CMK (cell line): ENCODE data around the gene PANX2.

Experiments used
- DNase-seq: peaks from one replicate; pipeline ENCODE4 v3.0.0-alpha.2; 2010; ENCODE audit warnings: low read depth

The PANX2 gene

DNA sequence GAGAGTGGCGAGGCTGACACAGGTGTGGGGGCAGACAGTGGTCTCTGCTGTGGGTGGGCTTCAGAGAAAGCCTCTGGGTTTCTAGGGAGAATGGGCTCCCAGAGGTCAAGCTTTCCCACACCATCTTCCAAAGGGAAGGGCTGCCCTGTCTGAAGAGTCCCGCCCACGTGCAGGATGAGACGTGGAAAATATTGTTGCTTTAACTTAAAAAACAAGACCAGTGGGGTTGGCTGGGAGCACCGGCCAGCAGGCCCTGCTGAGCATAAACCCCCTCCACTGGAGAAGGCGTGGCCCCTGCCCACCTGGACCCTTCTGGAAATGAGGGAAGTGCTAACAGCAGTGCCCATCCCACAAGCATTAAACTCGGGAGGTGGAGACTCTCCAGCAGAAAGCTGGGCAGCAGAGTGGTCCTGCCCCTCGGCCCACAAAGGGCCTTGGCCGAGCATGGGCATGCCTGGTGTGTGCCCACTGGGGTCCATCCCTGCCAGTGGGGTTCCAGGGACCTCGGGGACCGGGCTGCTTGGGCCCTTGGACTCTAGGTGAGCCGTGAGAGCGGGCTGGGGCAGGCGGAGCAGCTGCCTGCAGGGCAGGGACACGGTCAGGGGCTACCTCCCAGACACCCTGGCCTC, 45.6 kb downstream of the PANX2 start:
- no peak for DNase-seq

DNA sequence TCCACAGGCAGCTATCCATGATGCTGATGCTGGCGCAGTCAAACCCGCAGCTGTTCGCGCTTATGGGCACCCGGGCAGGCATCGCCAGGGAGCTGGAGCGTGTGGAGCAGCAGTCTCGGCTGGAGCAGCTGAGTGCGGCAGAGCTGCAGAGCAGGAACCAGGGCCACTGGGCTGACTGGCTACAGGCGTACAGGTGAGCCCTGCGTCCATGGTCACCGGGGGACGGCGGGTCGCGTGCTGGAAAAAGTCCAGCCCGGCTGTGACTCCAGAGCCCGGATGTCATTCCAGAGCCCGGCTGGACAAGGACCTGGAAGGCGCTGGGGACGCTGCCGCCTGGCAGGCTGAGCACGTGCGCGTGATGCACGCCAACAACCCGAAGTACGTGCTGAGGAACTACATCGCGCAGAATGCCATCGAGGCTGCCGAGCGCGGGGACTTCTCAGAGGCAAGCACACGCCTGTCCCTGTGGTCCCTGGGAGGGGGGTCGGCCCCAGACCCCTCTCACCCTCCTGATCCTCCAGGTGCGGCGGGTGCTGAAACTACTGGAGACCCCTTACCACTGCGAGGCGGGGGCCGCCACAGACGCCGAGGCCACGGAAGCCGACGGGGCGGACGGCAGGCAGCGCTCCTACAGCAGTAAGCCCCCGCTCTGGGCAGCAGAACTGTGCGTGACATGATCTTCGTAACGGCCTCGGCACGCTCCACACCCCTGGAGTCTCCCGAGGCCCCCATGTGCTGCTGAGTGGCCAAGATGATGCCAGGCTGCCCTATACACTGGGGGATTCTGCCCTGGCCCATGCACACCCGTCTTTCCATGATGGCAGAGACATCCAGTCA, 46.4 kb downstream of the PANX2 start:
- DNase-seq: no peak

DNA sequence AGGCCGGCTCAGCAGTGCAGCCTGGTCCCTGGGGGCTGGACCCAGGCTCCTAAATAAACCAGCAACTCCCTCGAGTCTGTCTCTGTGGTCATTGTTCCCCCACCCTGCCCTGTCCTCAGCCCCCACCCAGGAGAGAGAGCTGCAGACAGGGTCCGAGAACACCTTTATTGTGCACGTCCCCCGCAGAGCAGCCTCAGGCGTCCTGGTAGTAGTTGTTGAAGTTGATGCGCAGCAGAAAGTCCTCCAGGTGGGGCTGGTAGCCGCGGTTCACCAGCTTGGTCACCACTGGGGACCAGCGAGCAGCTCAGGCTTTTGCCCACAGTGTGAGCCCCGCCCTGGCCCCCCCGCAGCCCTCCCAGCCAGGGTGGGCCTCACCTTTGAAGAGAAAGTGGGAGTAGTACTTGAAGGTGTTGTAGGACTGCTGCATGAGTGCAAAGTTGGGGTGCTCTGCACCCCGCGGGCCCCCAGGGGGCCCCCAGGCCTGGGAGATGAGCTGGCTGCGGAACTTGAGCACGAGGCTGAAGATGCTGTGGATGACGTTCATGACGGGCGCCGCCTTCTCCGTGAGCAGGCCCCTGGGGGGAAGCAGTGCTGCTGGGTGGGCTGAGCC, 47.1 kb downstream of the PANX2 start:
- DNase-seq: no peak

DNA sequence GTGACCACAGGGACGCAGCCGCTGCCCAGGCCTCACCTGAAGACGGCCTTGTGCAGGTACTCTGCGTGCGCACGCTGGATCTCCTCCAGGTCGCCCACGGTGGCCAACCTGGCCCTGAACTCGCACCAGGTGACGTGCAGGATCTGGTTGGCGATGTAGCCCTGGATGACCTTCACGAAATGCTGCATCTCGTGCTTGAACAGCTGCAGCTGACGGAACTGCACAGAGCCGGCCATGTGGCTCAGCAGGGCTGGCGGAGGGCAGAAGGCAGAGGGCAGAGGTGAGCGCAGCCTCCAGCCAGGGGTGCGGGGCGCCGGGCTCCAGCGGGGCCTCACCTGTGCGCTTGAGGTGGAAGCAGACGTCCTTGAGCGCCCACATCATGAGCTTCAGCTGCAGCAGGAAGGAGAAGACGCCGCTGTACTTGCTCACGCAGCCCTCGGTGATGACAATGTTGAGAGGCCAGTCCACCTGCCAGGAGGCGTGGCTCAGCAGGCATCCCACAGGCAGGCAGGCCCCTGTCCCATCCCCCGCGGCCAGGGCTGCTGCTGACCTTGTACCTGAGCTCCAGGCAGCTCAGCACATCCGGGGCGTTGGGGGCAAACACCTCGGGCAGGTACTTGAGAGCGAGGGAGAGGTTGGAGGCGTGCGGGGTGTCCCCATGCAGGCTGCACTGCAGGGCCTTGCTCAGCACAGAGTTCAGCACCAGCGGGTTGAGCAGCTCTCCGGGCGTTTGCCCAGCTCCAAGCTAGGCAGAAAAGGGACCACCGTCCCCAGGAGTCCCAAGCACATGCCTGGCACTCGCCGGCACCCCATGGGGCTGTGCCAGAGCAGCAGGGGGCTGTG, 47.8 kb downstream of the PANX2 start:
- DNase-seq: no peak

DNA sequence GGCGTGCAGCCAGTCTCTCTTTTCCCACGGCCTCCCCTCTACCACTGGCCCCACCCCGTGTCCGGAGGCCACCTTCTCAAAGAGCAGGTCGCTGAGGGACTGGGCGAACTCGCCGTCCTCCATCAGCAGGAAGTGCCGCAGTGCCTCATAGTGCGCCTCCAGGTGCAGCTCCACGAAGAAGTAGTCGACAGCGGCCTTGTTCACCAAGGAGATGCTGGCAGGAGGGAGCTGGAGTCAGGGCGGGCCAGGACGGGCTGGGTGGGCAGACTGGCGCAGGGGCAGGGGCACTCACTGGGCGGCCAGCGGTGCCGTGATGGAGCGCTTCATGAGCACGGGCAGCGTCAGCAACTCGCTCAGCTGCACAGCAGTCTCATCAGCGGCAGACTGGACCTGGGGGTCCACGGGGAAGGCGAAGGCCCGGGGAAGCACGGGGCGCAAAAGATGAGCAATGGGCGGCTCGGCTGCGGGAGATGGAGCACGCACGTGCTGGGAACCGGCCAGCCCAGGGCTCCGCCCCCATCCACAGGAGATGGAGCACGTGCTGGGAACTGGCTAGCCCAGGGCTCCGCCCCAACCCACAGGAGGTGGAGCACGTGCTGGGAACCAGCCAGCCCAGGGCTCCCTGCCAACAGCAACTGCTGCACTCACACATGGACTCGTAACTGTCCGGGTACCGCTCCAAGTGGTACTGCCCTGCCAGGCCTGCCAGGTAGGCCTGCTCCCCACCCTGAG, 48.6 kb downstream of the PANX2 start:
- DNase-seq: no peak

DNA sequence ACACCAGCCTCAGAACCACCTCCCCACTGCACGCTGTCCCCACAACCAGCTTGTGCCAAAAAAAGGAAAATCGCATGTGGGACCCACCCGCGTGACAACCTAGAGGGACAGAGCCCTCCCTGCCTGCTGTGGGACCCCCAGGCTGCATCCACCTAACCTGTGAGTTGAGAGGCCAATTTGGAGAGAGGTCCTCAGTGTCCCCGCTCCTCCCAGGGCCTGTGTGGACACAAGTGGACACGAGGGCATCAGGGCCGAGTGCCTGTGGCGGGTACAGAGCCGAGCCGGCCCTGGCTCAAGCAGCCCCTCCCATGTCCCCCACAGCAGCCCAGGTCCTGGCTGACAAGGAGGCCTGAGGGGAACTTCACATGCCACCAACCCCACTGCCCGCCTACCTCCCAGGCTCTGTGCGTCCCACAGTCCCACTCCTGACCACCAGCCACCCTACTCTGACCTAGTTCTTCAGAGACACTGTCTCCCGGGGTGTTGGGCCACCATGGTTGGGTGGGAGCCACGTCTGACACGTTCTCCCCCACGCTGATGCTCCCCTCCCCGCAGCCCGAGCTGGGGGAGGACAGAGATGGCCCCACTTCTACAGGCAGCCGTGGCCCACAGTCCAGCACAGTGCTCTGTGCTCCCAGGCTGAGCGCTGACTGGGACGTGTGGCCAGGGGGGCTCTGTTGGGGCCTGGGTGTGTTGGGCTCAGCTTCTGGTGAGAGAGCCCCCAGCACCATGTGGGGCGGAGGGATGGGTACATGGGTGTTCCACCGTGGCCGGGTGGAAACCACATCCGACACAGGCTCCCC, 49.5 kb downstream of the PANX2 start:
- DNase-seq: no peak

DNA sequence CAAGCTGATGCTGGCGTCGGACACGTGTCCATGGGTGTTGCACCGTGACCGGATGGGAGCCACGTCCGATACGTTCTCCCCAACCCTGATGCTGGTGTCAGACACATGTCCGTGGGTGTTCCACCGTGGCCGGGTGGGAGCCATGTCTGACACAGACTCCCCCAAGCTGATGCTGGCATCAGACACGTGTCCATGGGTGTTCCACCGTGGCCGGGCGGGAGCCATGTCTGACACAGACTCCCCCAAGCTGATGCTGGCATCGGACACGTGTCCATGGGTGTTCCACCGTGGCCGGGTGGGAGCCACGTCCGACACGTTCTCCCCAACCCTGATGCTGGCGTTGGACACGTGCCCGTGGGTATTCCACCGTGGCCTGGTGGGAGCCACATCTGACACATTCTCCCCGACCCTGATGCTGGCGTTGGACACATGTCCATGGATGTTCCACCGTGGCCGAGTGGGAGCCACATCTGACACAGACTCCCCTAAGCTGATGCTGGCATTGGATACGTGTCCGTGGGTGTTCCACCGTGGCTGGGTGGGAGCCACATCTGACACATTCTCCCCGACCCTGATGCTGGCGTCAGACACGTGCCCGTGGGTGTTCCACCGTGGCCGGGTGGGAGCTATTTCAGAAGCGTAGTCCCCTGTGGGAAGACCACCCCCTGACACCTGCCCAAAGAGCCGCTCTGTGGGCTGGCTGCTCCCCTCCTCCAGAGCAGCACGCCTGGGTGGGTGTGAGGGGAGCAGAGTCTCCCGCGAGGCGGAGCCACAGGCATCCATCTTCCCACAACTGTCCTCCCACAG, 50.3 kb downstream of the PANX2 start:
- no peak for DNase-seq

DNA sequence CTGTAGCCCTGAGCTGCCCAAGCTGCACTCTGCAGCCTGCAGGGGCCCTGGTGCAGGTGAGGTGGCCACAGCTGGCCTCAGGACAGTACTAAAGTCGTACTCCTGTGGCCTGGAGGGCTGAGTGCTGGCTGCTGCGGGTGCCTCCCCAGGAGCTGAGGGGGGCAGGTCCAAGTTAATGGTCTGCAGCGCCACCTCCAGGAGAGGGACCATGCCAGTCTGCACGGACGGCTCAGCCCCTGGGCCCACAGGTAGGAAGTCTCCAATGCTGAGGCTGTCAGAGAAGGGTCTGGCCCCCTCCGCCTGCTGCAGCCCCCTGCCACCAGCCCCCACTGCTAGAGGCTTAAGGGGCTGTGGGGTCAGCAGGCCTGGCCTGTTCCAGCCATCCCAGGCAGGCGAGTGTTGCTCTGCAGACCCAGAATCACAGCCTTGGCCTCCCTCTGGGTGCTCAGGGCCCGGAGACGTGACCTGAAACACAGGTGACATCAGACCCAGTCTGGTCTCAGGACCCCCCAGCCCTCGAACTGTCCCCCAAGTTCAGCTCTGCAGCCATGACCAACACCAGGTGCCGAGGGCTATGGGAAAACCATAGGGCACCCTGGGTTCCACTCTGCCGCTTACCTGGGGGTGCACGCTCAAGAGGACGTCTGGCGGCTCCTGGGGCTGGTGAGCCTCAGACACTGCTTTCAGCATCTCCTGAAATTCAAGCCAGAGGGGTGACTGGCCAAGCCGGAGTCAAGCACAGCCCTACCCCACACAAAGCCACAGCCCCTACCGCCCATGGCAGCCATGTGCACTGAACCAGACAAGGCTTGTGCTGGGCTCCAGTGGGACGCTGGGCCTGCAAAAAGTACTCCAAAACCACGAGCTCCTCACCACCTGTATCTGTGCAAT, 51.1 kb downstream of the PANX2 start:
- no peak for DNase-seq

DNA sequence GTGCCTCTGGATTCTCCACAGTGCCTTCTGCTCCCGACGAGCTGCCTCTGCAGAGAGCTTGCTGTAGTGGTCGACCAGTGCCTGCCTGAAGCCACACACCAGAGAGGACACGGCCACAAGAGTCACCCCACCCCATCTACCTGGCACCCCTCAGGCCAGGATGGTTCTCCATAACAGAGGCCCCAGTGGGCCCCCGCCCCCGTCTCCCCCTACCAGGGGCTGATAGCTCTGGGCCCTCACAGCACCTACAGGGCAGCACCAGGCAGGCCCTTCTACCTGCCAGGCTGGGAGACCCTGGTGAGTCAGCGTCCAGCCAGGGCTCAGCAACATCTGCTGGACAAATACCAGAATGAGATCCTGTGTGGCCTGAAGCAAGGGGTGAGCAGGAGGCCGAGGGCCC, 52.0 kb downstream of the PANX2 start:
- DNase-seq: no peak

DNA sequence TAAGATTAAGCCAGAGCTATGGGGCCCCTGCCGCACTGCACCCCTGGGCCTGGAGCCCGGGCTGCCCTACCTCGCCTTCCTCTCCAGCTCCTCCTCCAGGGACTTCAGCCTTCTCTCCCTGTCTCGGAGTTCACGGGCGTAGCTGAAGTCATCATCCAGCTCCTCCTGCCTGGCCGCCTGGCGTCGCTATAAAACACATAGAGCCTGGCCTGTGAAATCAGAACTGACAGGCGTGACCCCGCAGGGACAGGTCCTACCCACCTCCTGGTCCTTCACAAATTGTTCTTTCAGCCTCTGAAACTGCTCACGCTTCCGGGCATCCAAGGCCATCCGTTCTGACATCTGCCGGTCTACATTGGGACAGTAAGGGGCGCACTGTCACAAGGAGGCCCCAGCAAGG, 53.5 kb downstream of the PANX2 start:
- no peak for DNase-seq

DNA sequence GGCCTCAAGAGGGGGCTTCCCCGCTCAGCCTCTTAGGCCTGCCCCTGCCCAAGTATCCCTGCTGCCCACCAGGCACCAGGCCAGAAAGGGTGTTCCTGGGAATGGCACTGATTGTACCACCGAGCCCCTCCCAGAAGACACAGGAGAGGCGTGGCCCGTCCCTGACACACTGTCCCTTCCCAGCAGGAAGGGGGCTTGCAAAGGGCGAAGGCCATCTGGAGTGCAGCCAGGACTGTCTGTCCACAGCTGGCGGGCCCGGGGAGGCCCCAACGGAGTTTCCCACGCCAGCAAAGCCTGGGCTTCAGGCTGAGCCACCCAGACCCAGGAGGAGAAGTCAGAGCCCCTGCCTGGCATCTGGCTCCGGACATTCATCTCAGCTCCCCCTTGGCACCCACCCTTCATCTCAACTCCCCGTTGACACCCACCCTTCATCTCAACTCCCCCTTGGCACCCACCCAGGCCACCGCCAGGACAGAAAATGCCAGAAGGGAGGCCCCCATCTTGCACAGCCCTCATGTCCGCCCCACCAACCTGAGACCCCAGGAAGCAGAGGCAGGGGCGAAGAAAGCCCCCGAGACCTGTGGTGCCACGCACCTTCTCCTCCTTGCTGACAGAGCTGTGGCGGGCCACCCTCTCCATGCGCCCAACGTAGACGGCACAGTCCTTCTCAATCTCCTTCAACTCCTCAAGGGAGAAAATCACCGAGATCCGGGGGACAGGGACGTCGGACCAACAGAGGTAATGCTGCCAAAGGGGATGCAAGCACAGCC, 54.9 kb downstream of the PANX2 start:
- DNase-seq: no peak

DNA sequence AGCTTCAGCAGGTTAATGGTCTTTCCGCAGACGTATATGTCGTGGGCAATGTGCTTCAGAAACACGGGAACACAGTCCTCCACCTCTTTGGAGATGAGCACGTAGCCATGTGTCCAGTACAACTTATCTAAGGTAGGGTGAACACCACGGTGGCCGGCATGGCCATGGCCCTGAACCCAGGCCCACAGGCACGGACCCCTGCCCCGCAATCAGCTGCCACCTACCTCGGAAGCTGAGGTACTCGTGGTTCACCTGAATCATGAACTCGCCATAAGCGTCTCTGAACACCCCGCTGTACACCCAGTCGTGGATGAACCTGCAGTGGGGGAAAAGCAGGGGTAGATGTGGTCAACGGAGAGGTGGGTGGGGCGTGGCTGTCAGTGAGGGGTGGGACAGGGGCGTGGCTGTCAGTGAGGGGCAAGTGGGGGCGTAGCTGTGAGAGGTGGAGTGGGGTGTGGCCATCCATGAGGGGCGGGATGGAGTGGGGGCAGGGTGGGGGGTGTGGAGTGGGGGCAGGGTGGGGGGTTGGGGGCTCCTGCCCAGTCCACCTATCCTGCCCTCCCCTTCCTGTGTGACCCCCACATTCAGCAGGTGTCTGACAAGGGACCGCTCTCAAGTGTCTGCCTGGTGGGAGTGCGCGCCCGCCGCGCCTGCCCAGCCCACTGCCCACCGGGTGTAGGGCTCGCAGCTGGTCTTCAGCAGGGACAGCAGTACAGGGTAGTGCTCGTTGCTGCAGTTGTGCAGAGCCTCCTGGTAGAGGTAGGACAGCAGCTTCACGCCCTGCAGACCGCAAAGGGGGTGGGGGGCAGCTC, 55.7 kb downstream of the PANX2 start:
- DNase-seq: no peak

DNA sequence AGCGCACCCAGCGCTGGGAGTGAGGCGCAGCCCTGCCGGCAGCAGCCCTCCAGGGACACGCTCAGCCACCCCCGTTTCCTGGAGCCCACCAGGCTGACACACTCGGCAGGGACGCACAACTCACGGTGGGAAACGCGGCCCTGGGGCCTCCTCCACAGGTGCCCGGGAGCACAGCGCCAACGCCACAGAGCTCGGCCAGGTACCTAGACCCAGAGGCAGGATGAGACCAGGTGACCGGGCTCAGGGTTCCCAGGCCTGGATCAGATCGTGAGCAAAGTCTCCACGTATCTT, 56.3 kb downstream of the PANX2 start:
- no peak for DNase-seq

DNA sequence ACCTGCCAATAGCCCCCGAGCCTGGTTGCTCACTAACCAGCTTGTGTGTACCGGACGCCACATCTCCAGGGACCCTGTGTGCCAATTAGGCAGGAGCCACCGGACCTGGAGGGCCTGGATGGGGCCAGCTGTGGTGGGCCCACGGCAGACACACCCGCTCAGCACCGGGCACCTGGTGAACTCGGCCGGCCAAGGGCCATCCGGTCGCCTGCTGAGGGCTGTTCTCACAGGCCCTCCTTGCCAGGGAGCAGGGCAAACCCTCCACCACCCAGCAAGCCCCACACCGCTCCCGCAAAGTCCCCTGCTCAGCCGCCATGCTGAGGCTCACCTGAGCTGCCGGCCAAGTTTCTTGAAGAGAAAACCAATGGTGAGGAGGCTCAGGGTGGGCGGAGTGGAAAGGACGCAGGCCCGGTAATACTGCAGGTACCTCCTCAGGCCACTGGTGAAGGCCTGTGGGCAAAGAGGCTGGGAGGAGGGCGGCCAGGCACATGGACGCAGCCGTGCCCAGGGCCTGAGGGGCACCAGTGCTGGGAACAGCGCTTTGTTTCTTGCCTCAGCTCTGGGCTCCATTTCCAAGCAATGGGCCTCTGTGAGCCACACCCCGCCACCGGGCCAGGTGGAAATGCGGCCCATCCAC, 57.2 kb downstream of the PANX2 start:
- no peak for DNase-seq

DNA sequence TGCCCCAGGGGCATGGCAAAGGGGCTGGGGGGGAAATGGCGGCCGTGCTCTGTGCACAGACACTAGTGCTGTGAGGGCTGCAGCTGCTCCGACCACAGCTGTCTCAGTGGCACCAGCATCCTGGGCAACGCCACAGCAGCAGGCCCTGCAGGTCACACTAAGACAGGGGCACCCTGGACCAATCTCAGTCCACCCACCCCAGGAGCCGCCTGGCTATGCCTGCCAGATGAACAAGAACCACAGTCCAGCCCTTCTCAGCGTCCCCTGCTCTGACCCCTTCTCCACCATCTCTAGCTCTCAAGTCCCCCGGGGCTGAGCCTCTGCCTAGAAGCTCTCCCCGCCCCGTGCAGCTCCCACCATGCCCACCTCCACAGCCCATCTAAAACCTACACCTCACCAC, 57.8 kb downstream of the PANX2 start:
- no peak for DNase-seq

DNA sequence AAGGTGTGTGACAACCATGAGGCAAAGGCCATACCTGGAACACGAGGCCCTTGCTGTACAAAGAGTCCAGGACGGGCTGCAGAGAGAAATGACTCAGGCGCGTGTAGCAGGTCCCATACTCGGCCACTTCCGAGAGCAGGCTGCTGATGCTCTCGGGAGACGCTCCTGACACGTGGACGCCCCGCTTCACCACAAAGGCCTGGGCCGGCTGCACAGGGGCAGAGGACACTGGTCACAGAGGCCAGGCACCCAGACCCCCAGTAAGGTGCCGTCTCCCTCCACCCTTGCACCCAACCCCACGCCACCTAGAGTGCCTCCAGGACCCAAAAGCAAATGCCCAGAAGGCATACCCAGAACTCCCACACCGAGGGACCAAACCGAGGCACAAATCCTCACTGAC, 58.8 kb downstream of the PANX2 start:
- DNase-seq: no peak
